Calu3 (cell line): ENCODE data around the gene ARHGAP21. TPM values are rescaled to one million over a fixed set of nuclear protein-coding genes. Genes with fewer than 3 reads are reported as not detected.

Experiments
- BruUV-seq: library from RNA; stranded (reverse); fragments of 400-500 nt; replicated peaks from 2 replicates; lab custom pipeline; 2021; lab: Mats Ljungman, UMichigan
- CTCF ChIA-PET: fragments of 300-600 bp; sonication (Branson Sonifier 250); formaldehyde crosslinking; loops from one replicate; lab custom pipeline; 2022; ENCODE audit warnings: antibody characterized with exemption; lab: Charles Lee
- DNase-seq: peaks from one replicate; pipeline ENCODE4 v3.0.0; 2022
- H3K27ac Mint-ChIP-seq: one replicate; pipeline ENCODE4 v1.8.0; 2022; ENCODE audit warnings: mixed read lengths; ENCODE audit not compliant: unreplicated experiment
- H3K27me3 Mint-ChIP-seq: one replicate; pipeline ENCODE4 v1.8.0; 2022; ENCODE audit warnings: mixed read lengths; ENCODE audit not compliant: unreplicated experiment
- H3K36me3 Mint-ChIP-seq: one replicate; pipeline ENCODE4 v1.8.0; 2022; ENCODE audit warnings: mild to moderate bottlenecking, moderate library complexity, mixed read lengths; ENCODE audit not compliant: insufficient read depth, unreplicated experiment
- H3K4me1 Mint-ChIP-seq: one replicate; pipeline ENCODE4 v1.8.0; 2022; ENCODE audit warnings: mild to moderate bottlenecking, low read depth, mixed read lengths; ENCODE audit not compliant: unreplicated experiment
- H3K4me3 Mint-ChIP-seq: one replicate; pipeline ENCODE4 v1.8.0; 2022; ENCODE audit warnings: mild to moderate bottlenecking, low read depth, moderate library complexity, mixed read lengths; ENCODE audit not compliant: unreplicated experiment
- H3K9me3 Mint-ChIP-seq: one replicate; pipeline ENCODE4 v1.8.0; 2022; ENCODE audit warnings: low read depth, mixed read lengths; ENCODE audit not compliant: unreplicated experiment
- CTCF ChIP-seq: fragments of 200-600 bp; IDR thresholded peaks from one replicate; pipeline ENCODE4 v1.8.0; 2022; ENCODE audit warnings: antibody characterized with exemption; ENCODE audit not compliant: unreplicated experiment
- intact Hi-C: fragments of 100-400 bp; cut with micrococcal nuclease; formaldehyde crosslinking; loops from one replicate; pipeline ENCODE4 v1.10.0; 2022; ENCODE audit not compliant: unreplicated experiment
- total RNA-seq: library from RNA; stranded (reverse); gene quantifications from 2 replicates; pipeline ENCODE4 v1.2.3, GENCODE V29; 2022

The ARHGAP21 gene
- total RNA-seq, 1 experiment from 2014 or later, result 67.5 TPM

- CTCF ChIA-PET, result no interaction called here
Observed at GRCh38 chr10:24678757-24679156, 44.9 kb downstream of the ARHGAP21 start.

GRCh38 chr10:24674892-24675632 lies 48.6 kb downstream of the ARHGAP21 start:
- CTCF ChIA-PET, result no interaction called here
- no peaks in the 10 kb centered on the region for H3K36me3 Mint-ChIP-seq

More at GRCh38 chr10:24678757-24679156, 44.9 kb downstream of the ARHGAP21 start:
- Mint-ChIP-seq H3K4me1 (peaks cover 37% of the 10 kb centered on the region), H3K27me3 (no peaks in the 10 kb centered on the region), H3K4me3 (no peak overlapping the region), H3K36me3 (peaks cover 5% of the 10 kb centered on the region), H3K27ac (no peak overlapping the region), H3K9me3 (no peaks in the 10 kb centered on the region)
- intact Hi-C loops, result no loop called here
- no peak for TF ChIP-seq CTCF
- no TSS peak for BruUV-seq
- no peak for DNase-seq

GRCh38 chr10:24670964-24671670 lies 52.6 kb downstream of the ARHGAP21 start:
- Mint-ChIP-seq H3K4me3 (no peak overlapping the region), H3K27ac (peak overlapping the region; percentile 21), H3K27me3 (no peaks in the 10 kb centered on the region), H3K9me3 (no peaks in the 10 kb centered on the region), H3K36me3 (no peaks in the 10 kb centered on the region), H3K4me1 (peaks cover 19% of the 10 kb centered on the region)
- BruUV-seq, result no TSS peak
- DNase-seq, result no peak
- intact Hi-C loops, result no loop called here
- CTCF ChIA-PET, result interaction anchor here (0.6 to 0.7 kb wide), 2 partner anchors 75 to 1814 kb away, joined by 3 to 5 read pairs; no protein-coding TSS in a partner anchor
- no peak for TF ChIP-seq CTCF

More at GRCh38 chr10:24674892-24675632, 48.6 kb downstream of the ARHGAP21 start:
- Mint-ChIP-seq H3K27me3 (no peaks in the 10 kb centered on the region), H3K9me3 (no peaks in the 10 kb centered on the region), H3K4me3 (no peak overlapping the region), H3K4me1 (peaks cover 19% of the 10 kb centered on the region), H3K27ac (no peak overlapping the region)
- BruUV-seq, result no TSS peak
- no peak for TF ChIP-seq CTCF
- no peak for DNase-seq
- intact Hi-C loops, result no loop called here

- no TSS peak for BruUV-seq
- intact Hi-C loops, result no loop called here
- H3K27me3 Mint-ChIP-seq, result no peaks in the 10 kb centered on the region
- no peak for DNase-seq
- CTCF ChIA-PET, result no interaction called here
- peaks cover 12% of the 10 kb centered on the region for H3K4me1 Mint-ChIP-seq
- no peak overlapping the region for H3K27ac Mint-ChIP-seq
- no peak overlapping the region for H3K4me3 Mint-ChIP-seq
- no peak for TF ChIP-seq CTCF
- H3K36me3 Mint-ChIP-seq, result no peaks in the 10 kb centered on the region
- no peaks in the 10 kb centered on the region for H3K9me3 Mint-ChIP-seq
Observed at GRCh38 chr10:24669285-24669852, 54.3 kb downstream of the ARHGAP21 start.
